ENCODE results near the gene SPAG16. TPM values are rescaled to one million over a fixed set of nuclear protein-coding genes. Genes with fewer than 3 reads are reported as not detected.
"Not testable (repeated sequence)": the region's sequence is repeated elsewhere in the genome, so short reads cannot be mapped to it uniquely, and the experiment has no call there.

SPAG16 gene
- total and polyA plus RNA-seq, 4 donors: 8.7 to 90.6 (median 21.6) TPM

DNA sequence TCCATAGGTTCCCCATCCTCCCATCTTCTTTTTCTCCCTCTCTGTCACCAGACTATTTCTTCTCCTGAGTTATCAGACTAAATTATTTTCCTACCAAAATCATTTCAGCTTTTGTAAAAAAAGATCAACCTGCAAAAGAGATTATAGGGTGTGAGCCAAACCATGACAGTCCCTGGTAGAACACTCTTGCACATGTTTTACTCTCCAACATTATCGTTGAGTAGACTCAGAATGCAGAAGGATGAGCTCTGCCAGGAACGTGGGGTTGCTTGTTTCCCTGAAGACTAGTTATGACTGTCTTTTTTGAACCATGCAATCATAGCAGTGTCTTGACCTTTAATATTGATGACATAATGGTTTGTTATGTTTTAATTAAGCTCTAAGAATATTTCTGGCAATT is 766.5 kb downstream of the SPAG16 start:
- H3K9me3 ChIP-seq (ENCODE audit: control insufficient read depth in 4 of 4, insufficient read depth in 3 of 4, low read length in 3 of 4): no peaks in the 10 kb centered on the region
- DNase-seq: no peak
- no peak for ATAC-seq (ENCODE audit: insufficient read depth, low FRiP score)
- 84 to 86% methylated on average over 2 of the region's 2 CpGs for WGBS, 2 donors
- TF ChIP-seq, protein P1, sequence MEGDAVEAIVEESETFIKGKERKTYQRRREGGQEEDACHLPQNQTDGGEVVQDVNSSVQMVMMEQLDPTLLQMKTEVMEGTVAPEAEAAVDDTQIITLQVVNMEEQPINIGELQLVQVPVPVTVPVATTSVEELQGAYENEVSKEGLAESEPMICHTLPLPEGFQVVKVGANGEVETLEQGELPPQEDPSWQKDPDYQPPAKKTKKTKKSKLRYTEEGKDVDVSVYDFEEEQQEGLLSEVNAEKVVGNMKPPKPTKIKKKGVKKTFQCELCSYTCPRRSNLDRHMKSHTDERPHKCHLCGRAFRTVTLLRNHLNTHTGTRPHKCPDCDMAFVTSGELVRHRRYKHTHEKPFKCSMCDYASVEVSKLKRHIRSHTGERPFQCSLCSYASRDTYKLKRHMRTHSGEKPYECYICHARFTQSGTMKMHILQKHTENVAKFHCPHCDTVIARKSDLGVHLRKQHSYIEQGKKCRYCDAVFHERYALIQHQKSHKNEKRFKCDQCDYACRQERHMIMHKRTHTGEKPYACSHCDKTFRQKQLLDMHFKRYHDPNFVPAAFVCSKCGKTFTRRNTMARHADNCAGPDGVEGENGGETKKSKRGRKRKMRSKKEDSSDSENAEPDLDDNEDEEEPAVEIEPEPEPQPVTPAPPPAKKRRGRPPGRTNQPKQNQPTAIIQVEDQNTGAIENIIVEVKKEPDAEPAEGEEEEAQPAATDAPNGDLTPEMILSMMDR (IDR thresholded peaks at IDR 0.05; ENCODE audit: control extremely low read depth, extremely low read depth): no peak
- H3K9ac ChIP-seq (ENCODE audit: insufficient read depth in 1 of 2, low read length in 2 of 2): no peak overlapping the region
- H3K27me3 ChIP-seq (ENCODE audit: control insufficient read depth in 3 of 3, insufficient read depth in 3 of 3, low read length in 2 of 3): no peaks in the 10 kb centered on the region
- H3K27ac ChIP-seq (ENCODE audit: low read depth in 1 of 2, low read length in 1 of 2): no peak overlapping the region
- no peaks in the 10 kb centered on the region for H3K36me3 ChIP-seq (ENCODE audit: control insufficient read depth in 4 of 4, insufficient read depth in 4 of 4, low read length in 4 of 4)
- H3K4me3 ChIP-seq: no peak overlapping the region
- H3K4me1 ChIP-seq (ENCODE audit: control insufficient read depth in 5 of 5, insufficient read depth in 5 of 5, low read length in 5 of 5): no peaks in the 10 kb centered on the region

DNA sequence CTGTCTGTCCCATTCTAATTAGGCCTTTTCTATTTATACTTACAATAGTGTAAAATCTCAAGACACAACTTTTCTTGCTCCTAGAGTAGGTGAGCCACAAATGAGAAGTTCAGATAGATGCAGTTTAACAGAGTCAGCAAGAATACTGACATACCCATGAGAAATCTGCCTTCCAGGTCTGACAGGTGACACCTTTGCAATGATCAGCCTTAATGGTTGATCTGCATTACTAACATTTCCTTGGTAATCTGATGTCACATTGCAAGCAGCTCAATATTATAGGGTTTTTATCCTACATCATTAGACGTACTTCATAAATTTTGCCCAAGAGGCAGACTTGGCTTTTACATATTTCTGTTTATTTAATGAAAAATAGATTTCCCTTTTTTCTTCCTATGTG is 767.3 kb downstream of the SPAG16 start:
- Histone ChIP-seq H3K4me1 (ENCODE audit: control insufficient read depth in 5 of 5, insufficient read depth in 5 of 5, low read length in 5 of 5) (no peaks in the 10 kb centered on the region), H3K9me3 (ENCODE audit: control insufficient read depth in 4 of 4, insufficient read depth in 3 of 4, low read length in 3 of 4) (no peaks in the 10 kb centered on the region), H3K27ac (ENCODE audit: low read depth in 1 of 2, low read length in 1 of 2) (no peak overlapping the region), H3K4me3 (no peak overlapping the region), H3K36me3 (ENCODE audit: control insufficient read depth in 4 of 4, insufficient read depth in 4 of 4, low read length in 4 of 4) (no peaks in the 10 kb centered on the region), H3K27me3 (ENCODE audit: control insufficient read depth in 3 of 3, insufficient read depth in 3 of 3, low read length in 2 of 3) (no peaks in the 10 kb centered on the region), H3K9ac (ENCODE audit: insufficient read depth in 1 of 2, low read length in 2 of 2) (no peak overlapping the region)
- TF ChIP-seq, protein P1 (IDR thresholded peaks at IDR 0.05; ENCODE audit: control extremely low read depth, extremely low read depth): no peak
- DNase-seq (no peak), ATAC-seq (ENCODE audit: insufficient read depth, low FRiP score) (no peak)
- 86 to 89% methylated on average over 1 of the region's 1 CpG for WGBS, 2 donors

DNA sequence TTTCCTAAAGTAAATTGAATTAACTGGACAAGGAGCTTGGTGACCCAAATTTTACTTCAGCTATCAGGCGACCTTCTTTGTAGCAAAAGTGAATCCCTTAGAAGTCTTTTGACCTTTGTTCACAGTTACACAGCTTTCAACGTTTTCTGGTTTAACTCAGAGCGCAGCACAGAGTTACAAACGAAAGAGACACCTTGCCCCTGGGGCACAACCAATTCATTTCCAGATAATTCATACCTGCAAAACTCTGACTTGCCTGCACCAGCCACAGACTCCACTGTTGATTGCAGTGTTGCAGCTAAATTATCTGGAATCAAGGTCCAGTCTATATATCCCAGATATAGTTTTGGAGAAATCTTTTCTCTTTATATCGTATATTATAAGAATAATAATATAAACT is 768.0 kb downstream of the SPAG16 start:
- H3K36me3 ChIP-seq (ENCODE audit: control insufficient read depth in 4 of 4, insufficient read depth in 4 of 4, low read length in 4 of 4): no peaks in the 10 kb centered on the region
- H3K9ac ChIP-seq (ENCODE audit: insufficient read depth in 1 of 2, low read length in 2 of 2): no peak overlapping the region
- H3K4me1 ChIP-seq (ENCODE audit: control insufficient read depth in 5 of 5, insufficient read depth in 5 of 5, low read length in 5 of 5): no peaks in the 10 kb centered on the region
- no peaks in the 10 kb centered on the region for H3K27me3 ChIP-seq (ENCODE audit: control insufficient read depth in 3 of 3, insufficient read depth in 3 of 3, low read length in 2 of 3)
- no peak for DNase-seq
- H3K27ac ChIP-seq (ENCODE audit: low read depth in 1 of 2, low read length in 1 of 2): no peak overlapping the region
- H3K4me3 ChIP-seq: no peak overlapping the region
- TF ChIP-seq, protein P1 (IDR thresholded peaks at IDR 0.05; ENCODE audit: control extremely low read depth, extremely low read depth): no peak
- no peak for ATAC-seq (ENCODE audit: insufficient read depth, low FRiP score)
- no peaks in the 10 kb centered on the region for H3K9me3 ChIP-seq (ENCODE audit: control insufficient read depth in 4 of 4, insufficient read depth in 3 of 4, low read length in 3 of 4)
- 71 to 80% methylated on average over 5 of the region's 5 CpGs for WGBS, 2 donors

DNA sequence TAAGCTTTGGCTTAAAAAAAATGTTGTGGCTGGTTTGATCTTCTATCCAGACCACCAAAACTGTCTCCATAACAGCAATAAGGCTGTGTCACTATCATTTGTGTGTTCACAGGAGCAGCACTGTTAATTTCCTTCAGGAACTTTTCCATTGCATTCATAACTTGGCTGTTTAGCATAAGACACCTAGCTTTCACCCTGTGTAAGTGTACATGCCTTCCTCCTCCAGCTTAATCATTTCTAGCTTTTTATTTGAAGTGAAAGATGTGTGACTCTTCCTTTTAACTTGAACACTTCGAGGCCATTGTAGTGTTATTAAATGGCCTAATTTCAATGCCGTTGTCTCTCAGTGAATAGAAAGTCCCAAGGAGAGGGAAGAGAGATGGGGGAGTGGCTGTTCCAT is 773.7 kb downstream of the SPAG16 start:
- TF ChIP-seq, protein P1 (IDR thresholded peaks at IDR 0.05; ENCODE audit: control extremely low read depth, extremely low read depth): no peak
- H3K9ac ChIP-seq (ENCODE audit: insufficient read depth in 1 of 2, low read length in 2 of 2): no peak overlapping the region
- no peaks in the 10 kb centered on the region for H3K9me3 ChIP-seq (ENCODE audit: control insufficient read depth in 4 of 4, insufficient read depth in 3 of 4, low read length in 3 of 4)
- no peak overlapping the region for H3K27ac ChIP-seq (ENCODE audit: low read depth in 1 of 2, low read length in 1 of 2)
- no peak for ATAC-seq (ENCODE audit: insufficient read depth, low FRiP score)
- no peaks in the 10 kb centered on the region for H3K27me3 ChIP-seq (ENCODE audit: control insufficient read depth in 3 of 3, insufficient read depth in 3 of 3, low read length in 2 of 3)
- 63 to 71% methylated on average over 2 of the region's 2 CpGs for WGBS, 2 donors
- no peak for DNase-seq
- H3K36me3 ChIP-seq (ENCODE audit: control insufficient read depth in 4 of 4, insufficient read depth in 4 of 4, low read length in 4 of 4): no peaks in the 10 kb centered on the region
- no peak overlapping the region for H3K4me3 ChIP-seq
- H3K4me1 ChIP-seq (ENCODE audit: control insufficient read depth in 5 of 5, insufficient read depth in 5 of 5, low read length in 5 of 5): no peaks in the 10 kb centered on the region

DNA sequence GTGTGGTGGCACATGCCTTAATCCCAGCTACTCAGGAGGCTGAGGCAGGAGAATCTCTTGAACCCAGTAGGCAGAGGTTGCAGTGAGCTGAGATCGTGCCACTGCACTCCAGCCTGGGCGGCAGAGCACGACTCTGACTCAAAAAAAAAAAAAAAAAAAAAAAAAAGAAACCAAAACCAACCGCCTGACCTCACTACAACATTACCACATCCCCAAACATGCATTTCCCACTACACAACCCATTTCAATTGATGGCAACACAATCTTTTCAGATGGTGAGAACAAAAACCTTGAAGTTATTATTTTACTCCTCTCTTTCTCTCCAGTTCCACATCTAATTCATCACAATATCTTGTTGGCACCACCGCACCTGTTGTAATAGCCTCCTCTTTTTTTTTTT is 778.0 kb downstream of the SPAG16 start:
- not testable (repeated sequence) for DNase-seq; H3K9me3 ChIP-seq (ENCODE audit: control insufficient read depth in 4 of 4, insufficient read depth in 3 of 4, low read length in 3 of 4); H3K27ac ChIP-seq (ENCODE audit: low read depth in 1 of 2, low read length in 1 of 2); H3K4me1 ChIP-seq (ENCODE audit: control insufficient read depth in 5 of 5, insufficient read depth in 5 of 5, low read length in 5 of 5); H3K27me3 ChIP-seq (ENCODE audit: control insufficient read depth in 3 of 3, insufficient read depth in 3 of 3, low read length in 2 of 3); H3K4me3 ChIP-seq; H3K36me3 ChIP-seq (ENCODE audit: control insufficient read depth in 4 of 4, insufficient read depth in 4 of 4, low read length in 4 of 4); ATAC-seq (ENCODE audit: insufficient read depth, low FRiP score); H3K9ac ChIP-seq (ENCODE audit: insufficient read depth in 1 of 2, low read length in 2 of 2)
- 91% methylated on average over 5 of the region's 5 CpGs for WGBS, 2 donors

Measured in lung (tissue), 12 donors.